GM21619 (cell line): ENCODE results near the gene C14orf39.

ENCODE experiments used
- ATAC-seq: cut with Tn5 transposase; IDR thresholded peaks from one replicate; pipeline ENCODE4 v1.9.1; 2021; ENCODE audit not compliant: unreplicated experiment

The C14orf39 gene, protein sequence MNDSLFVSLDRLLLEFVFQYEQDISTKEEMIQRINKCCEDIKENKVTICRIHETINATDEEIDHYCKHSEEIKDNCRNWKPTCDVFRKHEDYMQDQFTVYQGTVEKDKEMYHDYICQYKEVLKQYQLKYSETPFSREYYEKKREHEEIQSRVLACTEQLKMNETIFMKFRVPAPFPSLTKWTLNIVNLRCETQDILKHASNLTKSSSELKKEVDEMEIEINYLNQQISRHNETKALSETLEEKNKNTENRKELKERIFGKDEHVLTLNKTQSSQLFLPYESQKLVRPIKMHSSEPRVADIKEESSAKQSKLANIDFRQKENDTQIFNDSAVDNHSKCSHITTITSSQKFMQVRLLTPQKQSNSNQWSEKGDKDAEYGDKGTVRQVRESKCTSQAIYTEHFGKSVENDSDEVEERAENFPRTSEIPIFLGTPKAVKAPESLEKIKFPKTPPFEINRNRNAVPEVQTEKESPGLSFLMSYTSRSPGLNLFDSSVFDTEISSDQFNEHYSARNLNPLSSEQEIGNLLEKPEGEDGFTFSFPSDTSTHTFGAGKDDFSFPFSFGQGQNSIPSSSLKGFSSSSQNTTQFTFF

DNA sequence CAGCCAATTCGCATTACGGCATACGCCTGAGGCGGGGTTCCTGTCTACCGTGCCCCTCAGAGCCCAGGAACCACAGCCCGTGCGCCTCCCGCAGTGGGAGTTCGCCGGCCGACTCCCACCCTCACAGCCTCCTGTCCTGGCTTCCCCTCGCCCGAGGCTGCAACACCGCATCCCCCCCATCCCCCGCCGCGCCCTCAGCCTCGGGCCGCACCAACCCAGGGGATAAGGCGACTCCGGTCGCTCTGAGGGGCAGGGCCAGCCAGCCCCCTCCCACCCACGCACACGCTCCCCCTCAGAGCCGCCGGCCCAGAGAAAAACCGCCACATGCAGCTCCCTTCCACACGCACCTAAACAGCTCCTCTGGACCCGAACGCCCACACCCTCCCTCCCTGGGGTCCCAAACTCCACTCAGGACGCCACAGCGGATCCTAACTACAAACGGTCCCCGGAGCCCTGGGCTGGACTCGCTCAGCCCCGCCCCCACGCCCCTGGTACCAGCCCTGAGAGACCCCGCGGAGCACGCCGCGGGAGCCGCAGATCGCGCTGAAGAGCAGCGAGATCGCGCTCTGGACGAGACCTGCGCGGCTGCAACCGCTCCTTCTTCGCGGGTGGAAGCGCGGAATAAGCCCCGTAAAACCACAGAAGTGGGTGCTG is at the start of gene C14orf39:
C14orf39 (minus strand) TSS at position 466 of the 654 bp plus-strand sequence. CDS start 985 bp downstream, outside the sequence.
- ATAC-seq, result no peak

DNA sequence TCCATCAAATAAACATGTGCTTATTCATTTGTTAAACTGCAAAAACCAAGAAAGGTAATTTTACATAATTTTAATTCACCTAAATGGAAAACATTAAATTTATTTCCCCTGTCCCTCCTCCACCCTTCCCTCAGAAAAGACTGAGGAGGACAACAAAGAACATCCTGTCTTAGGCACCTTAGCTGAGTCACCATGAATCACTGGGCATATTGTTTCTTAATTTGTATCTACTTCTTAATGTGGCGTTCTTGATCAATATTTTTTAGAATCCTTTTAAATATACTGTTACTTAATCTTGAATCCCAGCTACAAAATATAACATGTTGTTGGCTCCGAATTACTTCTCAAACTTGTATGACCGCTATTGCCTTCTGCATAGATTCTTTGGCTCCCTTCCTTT is 46.6 kb upstream of the C14orf39 start:
- ATAC-seq, result no peak

DNA sequence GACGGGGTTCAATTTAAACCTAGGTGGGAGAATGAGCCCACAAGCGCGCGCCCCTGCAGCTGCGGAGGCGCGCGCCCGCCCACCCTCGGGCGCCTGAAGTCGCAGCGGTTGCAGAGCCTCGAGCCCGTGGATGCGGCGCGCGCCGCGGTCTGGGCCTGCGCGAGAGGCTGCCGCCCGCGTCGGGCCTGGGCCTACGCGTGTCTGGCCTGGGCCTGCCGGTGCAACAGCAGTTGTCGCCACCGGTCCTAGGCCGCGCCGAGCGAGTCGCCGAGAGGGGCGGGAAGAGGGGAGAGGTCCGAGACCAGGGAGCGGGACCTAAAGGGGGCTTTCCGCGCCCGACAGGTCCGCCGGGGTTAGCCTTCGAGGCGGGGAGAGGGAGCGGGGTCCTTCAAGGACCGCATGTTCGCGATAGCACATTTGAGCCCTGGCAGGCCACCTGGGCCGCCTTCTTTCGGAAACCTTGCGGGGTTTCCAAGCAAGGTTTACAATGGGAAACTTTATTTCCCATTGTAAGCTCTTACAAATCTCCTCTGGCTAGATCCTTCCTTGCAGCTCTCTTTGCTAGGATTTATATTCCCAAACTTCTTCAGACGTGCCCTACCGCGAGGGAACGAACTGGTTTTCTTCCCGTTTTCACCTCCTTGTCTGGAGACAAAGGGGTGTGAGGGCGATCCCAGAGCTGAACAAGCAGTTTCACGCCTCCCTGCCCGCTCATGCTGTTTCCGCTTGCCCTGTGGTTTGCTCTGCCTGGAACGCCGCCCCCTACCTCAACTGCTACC is 29.8 kb upstream of the C14orf39 start:
- ATAC-seq, result no peak

DNA sequence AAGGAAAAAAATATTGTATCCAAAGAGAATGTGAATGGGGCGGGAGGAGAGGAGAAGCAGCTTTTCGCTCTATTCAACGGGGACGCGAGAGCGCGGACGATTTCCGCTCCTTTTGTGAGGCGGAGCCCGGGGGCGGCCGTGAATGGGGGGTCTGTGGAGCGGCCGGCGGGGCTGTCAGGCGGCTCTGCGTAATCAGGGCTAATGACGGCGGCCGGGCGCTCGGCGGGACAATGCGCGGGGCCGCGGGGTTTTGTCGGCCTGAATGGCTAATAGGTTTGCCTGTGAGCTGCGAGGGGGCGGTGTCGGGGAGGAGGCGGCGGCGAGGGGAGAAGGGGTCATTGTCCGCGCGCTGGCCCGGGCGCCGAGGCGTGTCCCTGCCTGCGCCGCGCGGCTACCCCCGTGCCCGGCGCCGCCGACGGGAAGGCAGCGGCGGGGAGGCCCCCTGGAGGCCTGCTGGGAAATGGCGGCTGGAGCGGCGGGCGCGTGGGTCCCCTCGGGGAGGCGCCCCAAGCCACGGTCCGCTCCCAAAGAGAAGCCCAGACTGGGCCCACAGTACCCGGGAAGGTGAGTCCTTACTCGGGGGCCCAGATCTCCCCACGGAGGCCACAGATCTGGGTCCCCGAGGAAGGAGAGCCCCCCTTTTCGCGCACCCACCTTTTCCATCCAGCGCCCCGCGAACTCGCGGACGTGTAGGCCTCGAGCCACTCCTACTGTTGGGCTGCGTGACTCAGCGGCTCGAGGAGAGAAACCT is 29.1 kb upstream of the C14orf39 start:
- peak; percentile 56 for ATAC-seq

DNA sequence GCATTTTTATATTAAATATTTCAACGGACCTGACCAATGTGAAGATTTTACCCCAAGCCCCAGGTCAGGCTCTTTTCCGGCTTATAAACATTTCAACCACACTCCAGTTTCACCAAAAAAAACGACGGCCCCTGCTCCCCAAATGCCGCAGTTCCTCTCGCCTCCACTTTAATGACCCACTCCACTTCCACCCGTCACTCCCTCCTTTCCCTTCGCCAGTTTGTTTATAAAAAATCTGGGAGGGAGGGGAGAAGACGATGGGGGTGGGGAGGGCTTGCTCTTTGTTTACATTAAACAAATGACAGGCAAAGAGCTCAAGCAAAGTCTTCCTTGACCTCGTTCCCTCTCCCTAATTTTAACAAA is 28.5 kb upstream of the C14orf39 start:
- ATAC-seq, result no peak

- no peak for ATAC-seq
Measured at GRCh38 chr14:60512973-60513571, 27.2 kb upstream of the C14orf39 start.

GRCh38 chr14:60512126-60512525 is 26.3 kb upstream of the C14orf39 start:
- no peak for ATAC-seq

DNA sequence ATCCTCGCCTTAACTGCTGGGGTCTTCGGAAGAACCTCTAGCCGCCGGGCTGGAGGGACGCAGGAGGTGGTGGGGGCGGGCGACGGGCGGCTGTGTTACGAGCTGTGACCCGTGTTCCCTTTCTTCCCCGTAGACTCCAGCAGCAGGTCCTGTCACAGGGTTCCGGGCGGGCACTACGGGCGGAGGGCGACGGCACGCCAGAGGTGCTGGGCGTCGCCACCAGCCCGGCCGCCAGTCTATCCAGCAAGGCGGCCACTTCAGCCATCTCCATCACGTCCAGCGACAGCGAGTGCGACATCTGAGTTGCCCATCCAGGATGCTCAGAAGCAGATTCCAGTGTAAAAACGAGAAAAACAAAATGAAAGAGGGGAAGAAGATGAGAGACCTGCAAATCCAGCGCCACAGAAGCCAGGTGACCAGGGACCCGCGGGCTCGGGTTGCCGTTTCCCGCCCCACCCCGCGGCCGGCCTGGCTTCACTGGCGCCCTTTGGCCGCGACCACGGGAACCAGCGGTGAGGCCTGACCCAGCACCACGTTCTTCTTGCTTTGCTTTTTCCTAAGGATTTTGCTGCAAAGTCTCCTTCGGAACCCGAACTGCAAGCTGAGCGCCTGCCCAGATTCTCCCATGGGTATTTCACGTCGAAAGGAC is 25.2 kb upstream of the C14orf39 start:
- ATAC-seq, result no peak

- no peak for ATAC-seq
Measured at GRCh38 chr14:60510254-60510950, 24.5 kb upstream of the C14orf39 start.

- no peak for ATAC-seq
Measured at GRCh38 chr14:60509438-60510253, 23.8 kb upstream of the C14orf39 start.

GRCh38 chr14:60508707-60509437 is 23.0 kb upstream of the C14orf39 start, which contains the start of gene SIX6:
Gene SIX6, plus strand, starts transcription at chr14:60509146. Its CDS starts 253 bp downstream, at chr14:60509399.
- ATAC-seq, result no peak

- ATAC-seq, result no peak
Measured at GRCh38 chr14:60508363-60508706, 22.5 kb upstream of the C14orf39 start.

DNA sequence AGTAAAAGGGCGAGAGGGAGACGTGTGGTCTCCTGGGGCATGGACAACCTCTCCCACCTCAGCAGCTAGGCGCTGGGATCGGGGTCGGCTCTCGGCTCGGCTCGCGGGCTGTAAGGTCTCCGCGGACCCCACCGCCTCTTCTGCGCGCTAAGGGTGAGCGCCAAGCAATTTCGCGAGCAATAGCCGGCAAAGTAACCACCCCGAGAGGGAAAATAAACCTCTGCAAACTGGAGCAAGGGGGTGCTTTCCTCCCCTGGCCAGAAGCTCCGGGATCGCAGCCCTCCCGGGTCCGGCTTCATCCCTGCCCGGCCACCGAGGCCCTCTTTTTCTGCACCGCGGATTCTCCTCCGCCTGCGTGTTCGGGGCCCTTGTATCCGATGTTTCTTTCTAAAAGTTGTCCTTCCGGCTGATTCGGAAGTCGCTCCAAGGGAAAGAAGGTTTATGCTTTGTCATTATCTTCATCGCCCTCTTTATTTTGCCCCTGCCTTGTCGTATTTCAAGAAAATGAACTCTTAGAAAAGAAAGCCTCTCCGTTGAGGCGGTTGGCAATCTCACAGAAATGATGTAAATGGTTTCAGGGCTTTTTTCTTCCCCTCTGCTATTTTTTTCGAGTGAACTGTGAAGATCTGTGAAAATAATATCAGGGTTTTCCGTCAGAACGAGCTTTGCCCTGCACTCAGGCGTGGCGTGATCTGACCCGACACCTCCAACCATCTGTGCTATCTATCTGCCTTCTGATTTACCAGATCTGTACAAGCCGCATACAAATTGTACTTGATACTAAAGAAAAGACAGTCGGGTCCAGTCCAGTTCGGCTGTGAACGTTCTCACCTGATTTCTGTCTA is 21.3 kb upstream of the C14orf39 start:
- no peak for ATAC-seq

GRCh38 chr14:60506462-60506984 is 20.7 kb upstream of the C14orf39 start:
- no peak for ATAC-seq

DNA sequence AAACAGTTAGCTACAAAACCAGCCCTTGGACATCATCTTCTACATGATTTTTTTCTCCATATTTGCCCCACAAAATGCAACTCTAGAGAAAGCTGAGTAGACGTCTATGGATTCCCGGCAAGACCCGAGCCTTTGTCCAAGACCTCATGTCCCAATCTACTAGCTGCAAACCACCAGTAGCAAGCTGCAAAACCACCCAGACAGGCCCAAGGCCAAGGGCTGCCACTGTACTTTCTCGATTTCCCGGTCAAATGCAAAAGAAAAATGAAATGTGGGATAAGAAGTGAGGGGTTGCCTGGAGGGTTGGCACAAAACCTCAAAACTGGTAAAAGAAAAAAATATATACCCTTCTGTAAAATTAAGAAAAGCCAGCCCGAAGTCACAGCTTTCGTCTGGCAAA is 20.1 kb upstream of the C14orf39 start:
- no peak for ATAC-seq

DNA sequence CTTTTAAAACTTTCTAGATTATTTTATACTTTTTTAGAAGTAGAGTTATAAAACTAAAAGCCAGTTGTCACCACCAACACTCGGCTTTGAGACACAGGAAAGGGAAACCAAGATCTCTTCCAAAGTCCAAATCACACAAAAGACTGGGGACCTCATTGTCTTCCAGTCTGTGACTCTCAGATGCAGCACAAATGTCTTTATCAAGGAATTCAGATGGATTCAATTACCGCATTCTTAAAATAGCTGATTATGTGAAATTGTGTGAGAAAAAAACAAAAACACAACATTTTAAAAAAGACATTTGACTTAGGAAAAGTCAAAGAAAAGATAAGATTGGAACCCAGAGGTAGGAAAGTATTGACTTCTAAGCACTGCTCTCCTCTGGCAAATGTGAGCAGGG is 19.6 kb upstream of the C14orf39 start:
- no peak for ATAC-seq
